ENCODE results near the gene ZNF214.
A peak's percentile ranks its signal among the peaks of the same experiment; 100 is the strongest.

The ZNF214 gene

DNA sequence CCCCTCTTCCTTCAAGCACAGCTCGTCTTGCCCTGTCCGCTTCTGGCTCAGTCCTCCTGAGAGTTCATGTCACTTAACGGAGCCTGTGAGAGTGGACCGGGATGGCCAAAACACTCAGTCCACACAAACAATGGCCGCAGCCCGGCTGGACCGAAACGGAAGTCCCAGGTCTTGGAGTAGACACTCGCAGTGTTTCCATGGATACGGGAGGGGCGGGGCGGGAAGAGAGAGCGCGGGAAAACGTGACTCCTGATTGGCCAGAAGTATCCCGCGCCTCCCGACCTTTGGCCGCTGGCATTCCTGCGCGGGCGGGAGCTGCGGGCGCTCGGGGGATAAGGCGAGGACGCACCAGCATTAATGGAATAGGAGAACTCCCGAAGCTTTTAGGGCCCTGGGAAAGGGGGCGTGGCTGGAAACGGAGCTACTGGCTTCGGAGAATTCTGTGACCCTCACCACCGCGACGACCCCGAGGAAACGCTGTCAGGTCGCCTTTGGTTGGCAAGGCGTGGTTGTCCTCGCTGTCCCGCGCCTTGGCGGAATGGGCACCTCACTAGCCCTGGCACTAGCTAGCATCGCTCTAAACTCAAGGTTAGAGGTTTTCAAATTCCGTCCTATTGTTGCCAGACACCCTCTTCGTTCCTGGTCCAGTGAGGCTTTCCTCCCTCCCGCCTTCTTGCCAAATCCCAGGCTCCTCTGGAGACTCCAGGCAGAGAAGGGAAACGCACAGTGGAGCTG lies at the start of gene ZNF214, which contains the start of gene NLRP14:
Gene ZNF214, minus strand, starts transcription at position 164 of the 735 bp plus-strand sequence. CDS start 17,511 bp downstream, outside the sequence.
Gene NLRP14, plus strand, starts transcription at position 297 of the 735 bp plus-strand sequence. CDS start 18,108 bp downstream, outside the sequence.
- TF ChIP-seq, protein P1, sequence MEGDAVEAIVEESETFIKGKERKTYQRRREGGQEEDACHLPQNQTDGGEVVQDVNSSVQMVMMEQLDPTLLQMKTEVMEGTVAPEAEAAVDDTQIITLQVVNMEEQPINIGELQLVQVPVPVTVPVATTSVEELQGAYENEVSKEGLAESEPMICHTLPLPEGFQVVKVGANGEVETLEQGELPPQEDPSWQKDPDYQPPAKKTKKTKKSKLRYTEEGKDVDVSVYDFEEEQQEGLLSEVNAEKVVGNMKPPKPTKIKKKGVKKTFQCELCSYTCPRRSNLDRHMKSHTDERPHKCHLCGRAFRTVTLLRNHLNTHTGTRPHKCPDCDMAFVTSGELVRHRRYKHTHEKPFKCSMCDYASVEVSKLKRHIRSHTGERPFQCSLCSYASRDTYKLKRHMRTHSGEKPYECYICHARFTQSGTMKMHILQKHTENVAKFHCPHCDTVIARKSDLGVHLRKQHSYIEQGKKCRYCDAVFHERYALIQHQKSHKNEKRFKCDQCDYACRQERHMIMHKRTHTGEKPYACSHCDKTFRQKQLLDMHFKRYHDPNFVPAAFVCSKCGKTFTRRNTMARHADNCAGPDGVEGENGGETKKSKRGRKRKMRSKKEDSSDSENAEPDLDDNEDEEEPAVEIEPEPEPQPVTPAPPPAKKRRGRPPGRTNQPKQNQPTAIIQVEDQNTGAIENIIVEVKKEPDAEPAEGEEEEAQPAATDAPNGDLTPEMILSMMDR (IDR thresholded peaks at IDR 0.05; ENCODE audit: insufficient read depth, low read length, missing control alignments) = no peak
- ChIA-PET POLR2A (interaction anchor here (0.6 kb wide), 1 partner anchor 93 kb away, joined by 3 read pairs; no protein-coding TSS in a partner anchor), CTCF (interaction anchor here (1.3 to 2.9 kb wide), 4 partner anchors 26 to 316 kb away, joined by 3 to 15 read pairs (median 5); no protein-coding TSS in a partner anchor)
- H3K4me3 ChIP-seq (ENCODE audit: low read depth, low read length) = peak within 1 kb of the TSS; percentile 84
- peak; percentile 46 for DNase-seq (ENCODE audit: low read depth, low spot score)

DNA sequence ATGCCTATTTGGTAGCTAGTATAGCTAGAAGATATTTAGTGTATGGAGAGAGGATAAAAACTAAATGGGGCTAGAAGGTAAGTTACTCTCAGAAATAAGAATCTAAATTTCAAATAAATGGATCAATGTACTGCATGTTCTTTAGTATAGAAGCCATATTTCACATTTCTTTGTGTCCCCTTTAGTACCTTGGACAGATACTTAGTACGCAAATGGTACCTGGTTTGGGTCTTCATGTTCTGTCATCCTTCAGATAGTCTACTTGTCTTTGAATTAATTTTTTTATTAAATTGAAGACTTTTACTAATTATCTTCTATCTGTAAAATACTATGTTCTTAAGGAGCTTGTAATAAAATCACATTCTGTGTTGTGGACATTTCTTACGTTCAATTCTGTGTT lies 42.4 kb upstream of the ZNF214 start:
- no peak overlapping the region for H3K4me3 ChIP-seq (ENCODE audit: low read depth, low read length)
- POLR2A ChIA-PET = no interaction called here
- TF ChIP-seq, protein P1 (IDR thresholded peaks at IDR 0.05; ENCODE audit: insufficient read depth, low read length, missing control alignments) = no peak
- DNase-seq (ENCODE audit: low read depth, low spot score) = no peak
- CTCF ChIA-PET = no interaction called here

DNA sequence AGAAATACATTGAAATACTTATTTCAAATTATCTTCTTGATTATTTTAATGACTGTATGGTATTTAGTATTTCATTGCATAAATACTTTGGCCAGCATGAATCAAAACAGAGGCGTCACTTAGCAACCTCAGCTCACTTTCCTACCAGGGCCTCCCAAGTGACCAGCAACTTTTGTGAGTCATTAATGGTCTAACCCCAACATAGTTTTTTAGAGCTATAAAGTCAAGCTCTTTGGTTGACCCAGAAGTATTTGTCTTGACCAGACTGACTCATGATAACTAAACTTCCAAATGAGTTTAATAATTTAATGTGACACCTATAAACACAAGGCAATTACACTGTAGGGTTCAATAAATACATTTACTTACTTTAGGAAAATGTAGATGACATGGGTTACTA lies 40.7 kb upstream of the ZNF214 start:
- no peak overlapping the region for H3K4me3 ChIP-seq (ENCODE audit: low read depth, low read length)
- TF ChIP-seq, protein P1 (IDR thresholded peaks at IDR 0.05; ENCODE audit: insufficient read depth, low read length, missing control alignments) = no peak
- POLR2A ChIA-PET = interaction anchor here (0.6 kb wide), 1 partner anchor 158 kb away, joined by 3 read pairs; no protein-coding TSS in a partner anchor
- CTCF ChIA-PET = no interaction called here
- peak; percentile 9 for DNase-seq (ENCODE audit: low read depth, low spot score)

DNA sequence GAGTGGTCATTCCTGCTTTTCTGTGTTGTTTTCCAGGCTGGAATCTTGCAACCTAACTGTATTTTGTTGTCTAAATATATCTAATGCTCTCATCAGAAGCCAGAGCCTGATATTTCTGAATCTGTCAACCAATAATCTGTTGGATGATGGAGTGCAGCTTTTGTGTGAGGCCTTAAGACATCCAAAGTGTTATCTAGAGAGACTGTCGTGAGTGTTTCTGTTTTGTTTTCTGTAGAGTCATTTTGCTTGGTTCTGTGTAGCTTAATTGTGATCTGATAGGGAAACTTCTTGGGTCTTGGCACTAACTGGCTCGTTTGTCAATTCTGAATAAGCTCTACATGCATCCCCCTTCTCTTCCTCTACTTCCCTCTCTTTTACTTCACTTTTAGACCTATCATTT lies 37.5 kb upstream of the ZNF214 start:
- TF ChIP-seq, protein P1 (IDR thresholded peaks at IDR 0.05; ENCODE audit: insufficient read depth, low read length, missing control alignments) = no peak
- CTCF ChIA-PET = no interaction called here
- POLR2A ChIA-PET = no interaction called here
- no peak for DNase-seq (ENCODE audit: low read depth, low spot score)
- no peak overlapping the region for H3K4me3 ChIP-seq (ENCODE audit: low read depth, low read length)

DNA sequence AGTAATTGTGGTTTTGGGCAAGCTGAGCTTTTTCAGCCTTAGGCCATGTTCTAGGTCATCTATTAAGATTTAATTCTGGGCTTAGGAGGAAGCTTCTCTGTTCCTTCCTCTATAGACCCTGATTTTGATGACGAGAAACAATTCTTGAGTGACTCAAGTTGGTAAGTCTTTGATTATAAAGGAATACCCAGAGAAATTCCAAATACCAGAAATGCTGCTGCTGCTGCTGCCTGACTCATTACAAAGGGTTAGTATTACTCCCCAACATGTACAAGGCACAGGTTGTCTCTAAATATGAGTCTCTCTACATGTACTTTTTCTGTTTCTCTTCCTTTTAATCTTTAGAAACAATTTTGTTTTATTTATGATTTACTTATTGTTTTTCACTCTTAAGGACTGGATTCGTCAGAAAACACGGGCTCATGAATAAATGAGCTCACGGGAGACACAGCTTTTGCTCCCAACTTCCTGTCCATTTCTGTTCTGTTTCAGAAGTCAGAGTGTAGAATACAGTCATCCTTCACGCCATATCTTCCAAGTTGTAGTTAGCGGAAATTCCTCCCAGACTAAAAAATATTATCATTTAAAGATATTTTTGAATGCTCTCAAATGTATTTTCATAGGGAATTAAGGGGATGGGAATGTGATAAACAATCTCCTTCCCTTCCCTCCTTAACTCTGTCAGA lies 36.8 kb upstream of the ZNF214 start:
- no peak for DNase-seq (ENCODE audit: low read depth, low spot score)
- ChIA-PET CTCF (no interaction called here), POLR2A (no interaction called here)
- no peak overlapping the region for H3K4me3 ChIP-seq (ENCODE audit: low read depth, low read length)
- TF ChIP-seq, protein P1 (IDR thresholded peaks at IDR 0.05; ENCODE audit: insufficient read depth, low read length, missing control alignments) = no peak

DNA sequence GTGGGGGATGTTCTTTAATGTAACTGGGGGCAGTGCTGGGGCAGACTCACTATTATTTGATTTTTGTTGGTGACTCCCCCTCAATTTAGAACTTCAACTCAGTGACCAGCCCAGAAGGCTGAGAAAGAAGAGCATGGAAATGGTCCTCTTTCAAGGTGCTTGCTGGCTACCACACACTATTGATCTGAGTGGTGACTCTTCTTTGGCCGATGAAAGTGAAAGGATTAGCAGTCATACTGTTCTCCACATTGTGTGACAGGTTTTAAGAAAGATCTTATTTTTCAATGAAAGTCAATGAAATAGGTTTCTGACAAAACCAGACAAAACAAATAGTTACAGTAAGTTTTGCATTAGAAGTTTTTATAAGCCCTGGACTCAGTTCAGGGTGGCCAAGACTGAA lies 30.0 kb upstream of the ZNF214 start:
- CTCF ChIA-PET = no interaction called here

More for the DNA sequence above, 30.0 kb upstream of the ZNF214 start:
- H3K4me3 ChIP-seq (ENCODE audit: low read depth, low read length) = no peak overlapping the region
- TF ChIP-seq, protein P1 (IDR thresholded peaks at IDR 0.05; ENCODE audit: insufficient read depth, low read length, missing control alignments) = no peak
- POLR2A ChIA-PET = no interaction called here
- no peak for DNase-seq (ENCODE audit: low read depth, low spot score)

Data from AG04449 (cell line).